MM.1S (cell line): ENCODE results near the gene PTPRN2.

ENCODE experiments used
- DNase-seq: peaks from one replicate; pipeline ENCODE4 v3.0.0-alpha.2; 2015
- H2AFZ ChIP-seq: fragments of 300-600 bp; sonication (generic); 2 replicates; pipeline ENCODE4 v1.6.0; 2016; ENCODE audit warnings: antibody characterized with exemption, low read length
- H3F3A ChIP-seq: fragments of 300-600 bp; sonication (generic); 2 replicates; pipeline ENCODE4 v1.6.1; 2016; ENCODE audit warnings: mild to moderate bottlenecking, antibody characterized with exemption, low read length, moderate library complexity, mixed read lengths; ENCODE audit not compliant: insufficient read depth
- H3K27ac ChIP-seq: fragments of 300-600 bp; sonication (generic); 2 replicates; pipeline ENCODE4 v1.5.1; 2016; ENCODE audit warnings: mild to moderate bottlenecking, low read length
- H3K27me3 ChIP-seq: fragments of 300-600 bp; sonication (generic); replicated peaks from 2 replicates; pipeline ENCODE4 v1.6.0; 2016; ENCODE audit warnings: low read length; ENCODE audit not compliant: insufficient read depth
- H3K36me3 ChIP-seq: fragments of 300-600 bp; sonication (generic); replicated peaks from 2 replicates; pipeline ENCODE4 v1.6.1; 2016; ENCODE audit warnings: mild to moderate bottlenecking, low read length, mixed read lengths; ENCODE audit not compliant: insufficient read depth
- H3K4me1 ChIP-seq: fragments of 300-600 bp; sonication (generic); 2 replicates; pipeline ENCODE4 v1.6.1; 2016; ENCODE audit warnings: low read length, mixed read lengths
- H3K4me2 ChIP-seq: fragments of 300-600 bp; sonication (generic); 2 replicates; pipeline ENCODE4 v1.6.0; 2016; ENCODE audit warnings: low read depth, low read length
- H3K4me3 ChIP-seq: fragments of 300-600 bp; sonication (generic); 2 replicates; pipeline ENCODE4 v1.5.1; 2016; ENCODE audit warnings: low read length, mixed read lengths
- H3K79me2 ChIP-seq: fragments of 300-600 bp; sonication (generic); 2 replicates; pipeline ENCODE4 v1.6.1; 2016; ENCODE audit warnings: mixed run types, low read length, mixed read lengths
- H3K9ac ChIP-seq: fragments of 300-600 bp; sonication (generic); 2 replicates; pipeline ENCODE4 v1.6.1; 2016; ENCODE audit warnings: low read length, mixed read lengths
- H3K9me2 ChIP-seq: fragments of 300-600 bp; sonication (generic); replicated peaks from 2 replicates; pipeline ENCODE4 v1.6.1; 2016; ENCODE audit warnings: mild to moderate bottlenecking, low read length, mixed read lengths; ENCODE audit not compliant: insufficient read depth
- H3K9me3 ChIP-seq: fragments of 300-600 bp; sonication (generic); replicated peaks from 2 replicates; pipeline ENCODE4 v1.6.1; 2016; ENCODE audit warnings: mild to moderate bottlenecking, low read length, mixed read lengths; ENCODE audit not compliant: insufficient read depth
- H4K20me1 ChIP-seq: fragments of 300-600 bp; sonication (generic); 2 replicates; pipeline ENCODE4 v1.6.1; 2016; ENCODE audit warnings: mild to moderate bottlenecking, low read length, moderate library complexity, mixed read lengths; ENCODE audit not compliant: insufficient read depth
- CTCF ChIP-seq: fragments of 300-600 bp; sonication (generic); IDR thresholded peaks from 2 replicates; pipeline ENCODE4 v1.5.1; 2016; ENCODE audit warnings: antibody characterized with exemption, low read length, mixed read lengths
- EZH2 ChIP-seq: fragments of 300-600 bp; sonication (generic); optimal IDR thresholded peaks from 2 replicates; pipeline ENCODE3; 2017; ENCODE audit warnings: low read depth, mild to moderate bottlenecking, antibody characterized with exemption, low read length, mixed read lengths
- EZH2phosphoT487 ChIP-seq: fragments of 300-600 bp; sonication (generic); IDR thresholded peaks from 2 replicates; pipeline ENCODE4 v1.6.1; 2018; ENCODE audit warnings: antibody characterized with exemption, low read length

The PTPRN2 gene

GRCh38 chr7:158029509-158029908 lies 558.1 kb downstream of the PTPRN2 start:
- Histone ChIP-seq H3K9ac (no peak overlapping the region), H3F3A (peaks cover 8% of the 10 kb centered on the region), H3K4me1 (peaks cover 11% of the 10 kb centered on the region), H3K36me3 (no peaks in the 10 kb centered on the region), H3K79me2 (no peaks in the 10 kb centered on the region), H3K27ac (no peak overlapping the region), H4K20me1 (no peaks in the 10 kb centered on the region), H3K4me2 (no peak overlapping the region), H3K9me3 (no peaks in the 10 kb centered on the region), H3K9me2 (no peaks in the 10 kb centered on the region), H3K27me3 (no peaks in the 10 kb centered on the region), H3K4me3 (no peak overlapping the region), H2AFZ (no peak overlapping the region)
- no peak for DNase-seq
- TF ChIP-seq EZH2phosphoT487 (no peak), CTCF (no peak)

- no peak for DNase-seq
- no peak for TF ChIP-seq EZH2
- no peak for TF ChIP-seq EZH2phosphoT487
- no peak for TF ChIP-seq CTCF
- Histone ChIP-seq H3K4me3 (no peak overlapping the region), H3K36me3 (no peaks in the 10 kb centered on the region), H3K79me2 (no peaks in the 10 kb centered on the region), H3K9me2 (no peaks in the 10 kb centered on the region), H3K9ac (no peak overlapping the region), H3K27ac (no peak overlapping the region), H3K9me3 (no peaks in the 10 kb centered on the region), H3K4me2 (no peak overlapping the region), H3K4me1 (peaks cover 16% of the 10 kb centered on the region), H3F3A (peaks cover 13% of the 10 kb centered on the region), H3K27me3 (no peaks in the 10 kb centered on the region), H4K20me1 (no peaks in the 10 kb centered on the region), H2AFZ (no peak overlapping the region)
Observed at GRCh38 chr7:158028971-158029370, 558.7 kb downstream of the PTPRN2 start.

GRCh38 chr7:158028290-158028941 lies 559.2 kb downstream of the PTPRN2 start:
- peaks cover 22% of the 10 kb centered on the region for H3K4me1 ChIP-seq
- no peaks in the 10 kb centered on the region for H3K9me2 ChIP-seq
- H3K27ac ChIP-seq: no peak overlapping the region
- no peaks in the 10 kb centered on the region for H3K27me3 ChIP-seq
- no peaks in the 10 kb centered on the region for H3K9me3 ChIP-seq
- H3K36me3 ChIP-seq: no peaks in the 10 kb centered on the region
- TF ChIP-seq EZH2 (no peak), CTCF (no peak), EZH2phosphoT487 (no peak)
- no peak overlapping the region for H3K4me3 ChIP-seq
- H4K20me1 ChIP-seq: no peaks in the 10 kb centered on the region
- H3K79me2 ChIP-seq: no peaks in the 10 kb centered on the region
- H3F3A ChIP-seq: peaks cover 13% of the 10 kb centered on the region
- H3K9ac ChIP-seq: no peak overlapping the region
- DNase-seq: no peak
- H3K4me2 ChIP-seq: no peak overlapping the region
- H2AFZ ChIP-seq: no peak overlapping the region
